ENCODE results near the gene BTBD1.

DNA sequence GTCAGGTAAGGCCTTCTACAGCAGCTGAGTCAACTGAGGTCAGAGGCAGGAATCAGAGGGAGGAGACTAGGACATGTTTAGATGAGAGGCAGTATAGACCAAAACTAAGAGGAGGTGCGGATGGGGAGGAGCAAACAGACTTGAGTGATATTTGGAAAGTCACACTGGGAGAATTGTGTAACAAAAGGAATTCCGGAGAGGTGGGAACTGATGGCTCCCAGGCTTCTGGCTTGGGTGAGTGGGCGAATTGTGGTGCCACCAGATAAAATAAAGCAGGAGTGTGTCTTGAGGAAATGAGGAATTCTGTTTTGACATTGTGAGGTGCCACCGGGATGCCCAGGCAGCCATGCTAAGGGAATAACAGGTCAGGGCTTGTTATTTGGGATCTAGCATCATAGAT, 37.1 kb upstream of the BTBD1 start:
- TF ChIP-seq, protein P1, sequence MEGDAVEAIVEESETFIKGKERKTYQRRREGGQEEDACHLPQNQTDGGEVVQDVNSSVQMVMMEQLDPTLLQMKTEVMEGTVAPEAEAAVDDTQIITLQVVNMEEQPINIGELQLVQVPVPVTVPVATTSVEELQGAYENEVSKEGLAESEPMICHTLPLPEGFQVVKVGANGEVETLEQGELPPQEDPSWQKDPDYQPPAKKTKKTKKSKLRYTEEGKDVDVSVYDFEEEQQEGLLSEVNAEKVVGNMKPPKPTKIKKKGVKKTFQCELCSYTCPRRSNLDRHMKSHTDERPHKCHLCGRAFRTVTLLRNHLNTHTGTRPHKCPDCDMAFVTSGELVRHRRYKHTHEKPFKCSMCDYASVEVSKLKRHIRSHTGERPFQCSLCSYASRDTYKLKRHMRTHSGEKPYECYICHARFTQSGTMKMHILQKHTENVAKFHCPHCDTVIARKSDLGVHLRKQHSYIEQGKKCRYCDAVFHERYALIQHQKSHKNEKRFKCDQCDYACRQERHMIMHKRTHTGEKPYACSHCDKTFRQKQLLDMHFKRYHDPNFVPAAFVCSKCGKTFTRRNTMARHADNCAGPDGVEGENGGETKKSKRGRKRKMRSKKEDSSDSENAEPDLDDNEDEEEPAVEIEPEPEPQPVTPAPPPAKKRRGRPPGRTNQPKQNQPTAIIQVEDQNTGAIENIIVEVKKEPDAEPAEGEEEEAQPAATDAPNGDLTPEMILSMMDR (IDR thresholded peaks at IDR 0.05; ENCODE audit: extremely low read depth in 1 of 2, insufficient read depth in 1 of 2, low read depth in 1 of 2, low read length in 2 of 2), result no peak
- TF ChIP-seq POLR2A (IDR thresholded peaks at IDR 0.05; ENCODE audit: low read depth, low read length) (no peak), JUN (IDR thresholded peaks at IDR 0.05; ENCODE audit: borderline replicate concordance, insufficient read depth, insufficient read length, low read depth) (no peak), FOS (IDR thresholded peaks at IDR 0.05; ENCODE audit: borderline replicate concordance, insufficient read depth, low read length) (no peak)
